ENCODE data around the gene RAB6B. TPM values are rescaled to one million over a fixed set of nuclear protein-coding genes. Genes with fewer than 3 reads are reported as not detected.
A peak's percentile ranks its signal among the peaks of the same experiment; 100 is the strongest.

The RAB6B gene
- total RNA-seq, 4 donors from 2014 or later = 6.2 to 11.9 (median 10.5) TPM

- TF ChIP-seq EP300 (IDR thresholded peaks at IDR 0.05) (no peak), CTCF (IDR thresholded peaks at IDR 0.05) (no peak), POLR2AphosphoS5 (IDR thresholded peaks at IDR 0.05) (no peak)
- no peak overlapping the region for H3K4me3 ChIP-seq
- no peaks in the 10 kb centered on the region for H3K27me3 ChIP-seq
- H3K36me3 ChIP-seq = peaks cover 3 to 47% (median 26%) of the 10 kb centered on the region in 4 donors
- intact Hi-C loops (cut with DNase I) = no loop called here
- H3K4me1 ChIP-seq = peaks cover 0 to 4% (median 0%) of the 10 kb centered on the region in 4 donors
- no peaks in the 10 kb centered on the region for H3K9me3 ChIP-seq
- WGBS = 75% methylated on average over 2 of the region's 3 CpGs
- no peak for DNase-seq (ENCODE audit: extremely low spot score)
- H3K27ac ChIP-seq (replicated peaks in 1 of 4) = no peak overlapping the region
Measured at GRCh38 chr3:133829310-133829707, 66.4 kb downstream of the RAB6B start.

- Histone ChIP-seq H3K27me3 (no peaks in the 10 kb centered on the region), H3K4me1 (peaks cover 0 to 4% (median 0%) of the 10 kb centered on the region in 4 donors), H3K36me3 (peaks cover 3 to 47% (median 24%) of the 10 kb centered on the region in 4 donors), H3K27ac (replicated peaks in 1 of 4) (no peak overlapping the region), H3K4me3 (no peak overlapping the region), H3K9me3 (no peaks in the 10 kb centered on the region)
- TF ChIP-seq CTCF (IDR thresholded peaks at IDR 0.05) = no peak
- TF ChIP-seq EP300 (IDR thresholded peaks at IDR 0.05) = no peak
- TF ChIP-seq POLR2A (IDR thresholded peaks at IDR 0.05; ENCODE audit: low read depth) = no peak
- TF ChIP-seq POLR2AphosphoS5 (IDR thresholded peaks at IDR 0.05) = no peak
- peak; percentile 83 for DNase-seq (ENCODE audit: extremely low spot score)
- intact Hi-C loops (cut with DNase I) = no loop called here
- 77% methylated on average over 12 of the region's 12 CpGs for WGBS
Measured at GRCh38 chr3:133828576-133829309, 66.9 kb downstream of the RAB6B start.

- WGBS = 83% methylated on average over 3 of the region's 4 CpGs
- intact Hi-C loops (cut with DNase I) = no loop called here
- Histone ChIP-seq H3K27ac (replicated peaks in 1 of 4) (no peak overlapping the region), H3K36me3 (peaks cover 13 to 47% (median 26%) of the 10 kb centered on the region in 4 donors), H3K4me3 (no peak overlapping the region), H3K9me3 (no peaks in the 10 kb centered on the region), H3K27me3 (no peaks in the 10 kb centered on the region), H3K4me1 (peaks cover 0 to 4% (median 0%) of the 10 kb centered on the region in 4 donors)
- no peak for TF ChIP-seq POLR2A (IDR thresholded peaks at IDR 0.05; ENCODE audit: low read depth)
- TF ChIP-seq CTCF (IDR thresholded peaks at IDR 0.05) = no peak
- no peak for TF ChIP-seq POLR2AphosphoS5 (IDR thresholded peaks at IDR 0.05)
- TF ChIP-seq EP300 (IDR thresholded peaks at IDR 0.05) = no peak
- DNase-seq (ENCODE audit: extremely low spot score) = peak; percentile 83
Measured at GRCh38 chr3:133827684-133828083, 68.0 kb downstream of the RAB6B start.

- peak; percentile 79 for DNase-seq (ENCODE audit: extremely low spot score)
- Histone ChIP-seq H3K9me3 (no peaks in the 10 kb centered on the region), H3K36me3 (peaks cover 13 to 47% (median 29%) of the 10 kb centered on the region in 4 donors), H3K4me3 (no peak overlapping the region), H3K27me3 (no peaks in the 10 kb centered on the region), H3K27ac (replicated peaks in 1 of 4) (no peak overlapping the region), H3K4me1 (peaks cover 0 to 4% (median 0%) of the 10 kb centered on the region in 4 donors)
- TF ChIP-seq POLR2A (IDR thresholded peaks at IDR 0.05; ENCODE audit: low read depth) = no peak
- TF ChIP-seq EP300 (IDR thresholded peaks at IDR 0.05) = no peak
- no peak for TF ChIP-seq CTCF (IDR thresholded peaks at IDR 0.05)
- TF ChIP-seq POLR2AphosphoS5 (IDR thresholded peaks at IDR 0.05) = no peak
- 36% methylated on average over 1 of the region's 1 CpG for WGBS
- intact Hi-C loops (cut with DNase I) = no loop called here
Measured at GRCh38 chr3:133827136-133827535, 68.5 kb downstream of the RAB6B start.
